ENCODE measurements around the gene DEF6. TPM values are rescaled to one million over a fixed set of nuclear protein-coding genes. Genes with fewer than 3 reads are reported as not detected.

DEF6 gene
- total RNA-seq, 4 donors from 2014 or later, result 0.26 to 8.9 (median 3.1) TPM

- Histone ChIP-seq H3K27ac (no peak overlapping the region), H3K4me3 (no peak overlapping the region), H3K4me1 (no peaks in the 10 kb centered on the region), H3K36me3 (no peaks in the 10 kb centered on the region), H3K9me3 (no peaks in the 10 kb centered on the region), H3K27me3 (no peaks in the 10 kb centered on the region)
- DNase-seq, result peak; percentile 49 to 52
- intact Hi-C loops (cut with DNase I; ENCODE audit: low total_unique reads), result no loop called here
- TF ChIP-seq POLR2A (IDR thresholded peaks at IDR 0.05) (no peak), CTCF (IDR thresholded peaks at IDR 0.05) (no peak)
Observed at GRCh38 chr6:35370124-35370741, 72.6 kb downstream of the DEF6 start.

GRCh38 chr6:35370785-35371493 is 73.3 kb downstream of the DEF6 start:
- no peak for DNase-seq
- intact Hi-C loops (cut with DNase I; ENCODE audit: low total_unique reads), result no loop called here
- H3K27ac ChIP-seq, result no peak overlapping the region
- H3K27me3 ChIP-seq, result no peaks in the 10 kb centered on the region
- no peak overlapping the region for H3K4me3 ChIP-seq
- no peaks in the 10 kb centered on the region for H3K36me3 ChIP-seq
- no peaks in the 10 kb centered on the region for H3K4me1 ChIP-seq
- no peak for TF ChIP-seq POLR2A (IDR thresholded peaks at IDR 0.05)
- no peak for TF ChIP-seq CTCF (IDR thresholded peaks at IDR 0.05)
- H3K9me3 ChIP-seq, result no peaks in the 10 kb centered on the region

Other genes starting within 250 kb of the DEF6 start
- gene TCP11, start 156.5 kb upstream of the DEF6 start, total RNA-seq, result 1 to 10 TPM in 1 of 4 donors, not detected in 3; 1.8 TPM
- 1 to 10 TPM in 1 of 4 donors, under 1 TPM in 1, not detected in 2; 0.61 to 3.3 TPM for gene SCUBE3, start 83.9 kb upstream of the DEF6 start, total RNA-seq
- 10 to 100 TPM; 18.9 to 56.1 (median 41.1) TPM for gene ZNF76, start 38.1 kb upstream of the DEF6 start, total RNA-seq
- gene PPARD, start 44.7 kb downstream of the DEF6 start, total RNA-seq, result 10 to 100 TPM in 1 of 4 donors, 1 to 10 TPM in 3; 1.5 to 26.6 (median 7.8) TPM
- gene FANCE, start 154.5 kb downstream of the DEF6 start, total RNA-seq, result 10 to 100 TPM in 3 of 4 donors, 1 to 10 TPM in 1; 9.6 to 19.1 (median 11.4) TPM
- gene RPL10A, start 170.6 kb downstream of the DEF6 start, total RNA-seq, result 1,000 to 10,000 TPM; 1,557 to 4,762 (median 2,904) TPM
- 100 to 1,000 TPM in 1 of 4 donors, 10 to 100 TPM in 3; 10.2 to 107 (median 17.2) TPM for gene TEAD3, start 199.3 kb downstream of the DEF6 start, total RNA-seq
- 1 to 10 TPM in 3 of 4 donors, not detected in 1; 1.6 to 3.2 (median 2.1) TPM for gene TULP1, start 215.1 kb downstream of the DEF6 start, total RNA-seq

Measured in uterus (tissue), 4 donors.